ENCODE measurements around the gene KLHL15. TPM values are rescaled to one million over a fixed set of nuclear protein-coding genes. Genes with fewer than 3 reads are reported as not detected.

The KLHL15 gene
- total RNA-seq, 1 donor = 8.7 TPM

DNA sequence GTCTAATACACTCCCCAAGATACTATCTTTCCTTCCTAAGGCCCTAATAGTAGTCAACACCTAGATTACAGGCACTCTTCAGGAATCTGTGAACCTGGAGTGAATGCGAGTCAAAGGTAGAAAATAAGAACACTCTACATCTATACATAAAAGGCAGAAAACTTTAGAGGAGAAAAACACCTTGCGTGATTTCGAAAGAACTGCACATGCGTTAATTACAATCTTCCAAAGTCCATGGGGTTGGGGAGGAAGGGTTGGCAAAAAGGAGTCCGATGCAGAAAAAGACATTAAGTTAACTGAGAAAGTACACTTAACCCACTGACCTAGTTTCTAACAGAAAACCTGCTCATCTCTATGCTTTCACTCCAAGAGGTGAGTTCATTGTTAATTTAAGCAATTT, 27.3 kb downstream of the KLHL15 start:
- no peak overlapping the region for H3K27ac ChIP-seq (ENCODE audit: low read depth, low read length)
- no peak overlapping the region for H3K4me3 ChIP-seq (ENCODE audit: insufficient read depth, low read length)
- H3K4me2 ChIP-seq (ENCODE audit: insufficient read depth, low read length) = no peak overlapping the region
- H3K4me1 ChIP-seq (ENCODE audit: insufficient read depth, low read length) = no peaks in the 10 kb centered on the region
- no peaks in the 10 kb centered on the region for H3K9me3 ChIP-seq (ENCODE audit: low read depth, low read length)
- H4K20me1 ChIP-seq (ENCODE audit: insufficient read depth, low read length) = no peaks in the 10 kb centered on the region
- H3K36me3 ChIP-seq (ENCODE audit: insufficient read depth, low read length) = no peaks in the 10 kb centered on the region
- no peak for DNase-seq (ENCODE audit: insufficient read length, low spot score, missing footprints)
- TF ChIP-seq, protein P1, sequence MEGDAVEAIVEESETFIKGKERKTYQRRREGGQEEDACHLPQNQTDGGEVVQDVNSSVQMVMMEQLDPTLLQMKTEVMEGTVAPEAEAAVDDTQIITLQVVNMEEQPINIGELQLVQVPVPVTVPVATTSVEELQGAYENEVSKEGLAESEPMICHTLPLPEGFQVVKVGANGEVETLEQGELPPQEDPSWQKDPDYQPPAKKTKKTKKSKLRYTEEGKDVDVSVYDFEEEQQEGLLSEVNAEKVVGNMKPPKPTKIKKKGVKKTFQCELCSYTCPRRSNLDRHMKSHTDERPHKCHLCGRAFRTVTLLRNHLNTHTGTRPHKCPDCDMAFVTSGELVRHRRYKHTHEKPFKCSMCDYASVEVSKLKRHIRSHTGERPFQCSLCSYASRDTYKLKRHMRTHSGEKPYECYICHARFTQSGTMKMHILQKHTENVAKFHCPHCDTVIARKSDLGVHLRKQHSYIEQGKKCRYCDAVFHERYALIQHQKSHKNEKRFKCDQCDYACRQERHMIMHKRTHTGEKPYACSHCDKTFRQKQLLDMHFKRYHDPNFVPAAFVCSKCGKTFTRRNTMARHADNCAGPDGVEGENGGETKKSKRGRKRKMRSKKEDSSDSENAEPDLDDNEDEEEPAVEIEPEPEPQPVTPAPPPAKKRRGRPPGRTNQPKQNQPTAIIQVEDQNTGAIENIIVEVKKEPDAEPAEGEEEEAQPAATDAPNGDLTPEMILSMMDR (IDR thresholded peaks at IDR 0.05; ENCODE audit: extremely low read depth, low read depth, low read length) = no peak
- no peak overlapping the region for H2AFZ ChIP-seq (ENCODE audit: low read length)
- no peaks in the 10 kb centered on the region for H3K79me2 ChIP-seq (ENCODE audit: insufficient read depth, low read length)
- H3K27me3 ChIP-seq (ENCODE audit: insufficient read depth, low read length) = no peaks in the 10 kb centered on the region

DNA sequence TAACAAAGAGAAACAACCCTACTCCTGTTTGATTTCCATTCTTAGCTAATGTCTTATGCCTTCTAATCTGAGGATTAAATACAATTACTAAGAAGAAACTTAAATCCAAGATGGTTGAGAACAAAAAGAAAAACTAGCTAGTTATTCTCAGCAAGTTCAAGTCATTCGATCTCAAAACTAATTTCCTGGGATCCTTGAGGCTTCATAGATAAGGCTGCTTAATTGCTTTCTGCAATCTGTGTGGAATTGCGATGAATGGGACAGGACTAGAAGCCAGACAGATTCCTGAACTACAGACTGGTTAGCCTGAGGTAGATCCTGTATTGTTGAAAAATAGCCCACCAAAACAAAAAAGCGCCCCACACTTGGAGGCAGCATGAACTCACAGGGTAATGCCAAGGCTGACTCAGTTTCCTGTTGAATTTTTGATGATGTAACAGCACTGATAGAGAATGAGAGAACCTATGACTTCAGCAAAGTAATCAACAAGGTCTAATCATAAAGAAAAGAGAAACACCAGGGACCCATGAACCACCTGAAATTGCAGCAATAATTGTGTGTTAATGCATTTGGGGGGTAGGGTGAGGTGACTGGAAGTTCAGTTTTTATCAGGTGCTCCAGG, 33.9 kb downstream of the KLHL15 start:
- Histone ChIP-seq H3K4me3 (ENCODE audit: insufficient read depth, low read length) (no peak overlapping the region), H3K79me2 (ENCODE audit: insufficient read depth, low read length) (peaks cover 2% of the 10 kb centered on the region), H4K20me1 (ENCODE audit: insufficient read depth, low read length) (no peaks in the 10 kb centered on the region), H3K36me3 (ENCODE audit: insufficient read depth, low read length) (peaks cover 5% of the 10 kb centered on the region), H3K4me2 (ENCODE audit: insufficient read depth, low read length) (no peak overlapping the region), H2AFZ (ENCODE audit: low read length) (no peak overlapping the region), H3K4me1 (ENCODE audit: insufficient read depth, low read length) (no peaks in the 10 kb centered on the region), H3K27ac (ENCODE audit: low read depth, low read length) (no peak overlapping the region), H3K9me3 (ENCODE audit: low read depth, low read length) (no peaks in the 10 kb centered on the region), H3K27me3 (ENCODE audit: insufficient read depth, low read length) (no peaks in the 10 kb centered on the region)
- DNase-seq (ENCODE audit: insufficient read length, low spot score, missing footprints) = no peak
- TF ChIP-seq, protein P1 (IDR thresholded peaks at IDR 0.05; ENCODE audit: extremely low read depth, low read depth, low read length) = no peak

DNA sequence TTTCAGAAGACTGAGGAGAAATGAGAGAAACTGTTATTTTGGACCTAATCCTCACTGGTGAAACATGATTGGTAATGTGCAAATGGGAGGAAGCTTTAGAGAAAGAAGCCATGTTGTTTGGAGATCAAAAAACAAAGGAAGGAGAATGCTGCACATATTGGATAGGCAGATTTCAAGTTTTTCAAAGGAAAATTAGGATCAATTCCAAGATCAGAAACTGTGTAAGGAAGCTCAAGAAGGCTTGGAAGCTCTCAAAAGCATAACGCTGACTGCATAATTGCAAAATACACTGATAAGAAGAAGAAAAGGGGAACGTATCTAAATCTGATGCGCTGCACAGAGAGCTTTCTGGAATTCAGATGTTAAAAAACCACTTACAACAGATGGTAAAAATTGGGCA, 34.6 kb downstream of the KLHL15 start:
- Histone ChIP-seq H3K9me3 (ENCODE audit: low read depth, low read length) (no peaks in the 10 kb centered on the region), H3K27ac (ENCODE audit: low read depth, low read length) (no peak overlapping the region), H3K79me2 (ENCODE audit: insufficient read depth, low read length) (peaks cover 2% of the 10 kb centered on the region), H2AFZ (ENCODE audit: low read length) (no peak overlapping the region), H3K4me3 (ENCODE audit: insufficient read depth, low read length) (no peak overlapping the region), H3K4me2 (ENCODE audit: insufficient read depth, low read length) (no peak overlapping the region), H4K20me1 (ENCODE audit: insufficient read depth, low read length) (no peaks in the 10 kb centered on the region), H3K27me3 (ENCODE audit: insufficient read depth, low read length) (no peaks in the 10 kb centered on the region), H3K36me3 (ENCODE audit: insufficient read depth, low read length) (peaks cover 7% of the 10 kb centered on the region), H3K4me1 (ENCODE audit: insufficient read depth, low read length) (no peaks in the 10 kb centered on the region)
- DNase-seq (ENCODE audit: insufficient read length, low spot score, missing footprints) = no peak
- TF ChIP-seq, protein P1 (IDR thresholded peaks at IDR 0.05; ENCODE audit: extremely low read depth, low read depth, low read length) = no peak

DNA sequence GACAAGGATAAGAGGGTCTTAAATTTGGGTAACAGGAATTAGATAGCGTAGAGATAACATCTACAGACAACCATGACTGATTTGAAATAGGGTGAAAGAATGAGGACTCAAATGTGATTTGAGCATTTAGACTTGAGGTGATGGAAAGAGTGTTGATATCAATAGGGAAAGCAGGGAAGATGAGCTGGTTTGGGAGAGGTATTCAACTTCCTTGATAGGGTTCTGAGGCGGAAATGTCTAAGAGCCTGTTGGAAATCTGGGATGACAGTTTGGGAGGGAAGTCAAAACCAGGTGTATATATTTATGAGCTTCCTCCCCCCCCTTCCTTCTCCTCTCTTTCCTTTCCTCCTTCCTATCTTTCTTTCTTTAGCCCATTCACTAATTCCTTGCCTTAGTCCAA, 36.5 kb downstream of the KLHL15 start:
- Histone ChIP-seq H3K4me1 (ENCODE audit: insufficient read depth, low read length) (no peaks in the 10 kb centered on the region), H3K79me2 (ENCODE audit: insufficient read depth, low read length) (peaks cover 2% of the 10 kb centered on the region), H3K9me3 (ENCODE audit: low read depth, low read length) (no peaks in the 10 kb centered on the region), H3K27me3 (ENCODE audit: insufficient read depth, low read length) (no peaks in the 10 kb centered on the region), H4K20me1 (ENCODE audit: insufficient read depth, low read length) (no peaks in the 10 kb centered on the region), H2AFZ (ENCODE audit: low read length) (no peak overlapping the region), H3K36me3 (ENCODE audit: insufficient read depth, low read length) (peaks cover 7% of the 10 kb centered on the region), H3K4me3 (ENCODE audit: insufficient read depth, low read length) (no peak overlapping the region), H3K27ac (ENCODE audit: low read depth, low read length) (no peak overlapping the region), H3K4me2 (ENCODE audit: insufficient read depth, low read length) (no peak overlapping the region)
- DNase-seq (ENCODE audit: insufficient read length, low spot score, missing footprints) = no peak
- TF ChIP-seq, protein P1 (IDR thresholded peaks at IDR 0.05; ENCODE audit: extremely low read depth, low read depth, low read length) = no peak
